Epithelial cell of prostate (primary cell): ENCODE data around the gene GINS3.

Experiments
- DNase-seq: peaks from one replicate; pipeline ENCODE4 v3.0.0-alpha.2; 2011; ENCODE audit warnings: low read depth, low spot score
- H3K27ac ChIP-seq: fragments of 450-650 bp; 2 replicates; pipeline ENCODE4 v1.5.1; 2017; ENCODE audit warnings: mild to moderate bottlenecking

Gene GINS3

DNA sequence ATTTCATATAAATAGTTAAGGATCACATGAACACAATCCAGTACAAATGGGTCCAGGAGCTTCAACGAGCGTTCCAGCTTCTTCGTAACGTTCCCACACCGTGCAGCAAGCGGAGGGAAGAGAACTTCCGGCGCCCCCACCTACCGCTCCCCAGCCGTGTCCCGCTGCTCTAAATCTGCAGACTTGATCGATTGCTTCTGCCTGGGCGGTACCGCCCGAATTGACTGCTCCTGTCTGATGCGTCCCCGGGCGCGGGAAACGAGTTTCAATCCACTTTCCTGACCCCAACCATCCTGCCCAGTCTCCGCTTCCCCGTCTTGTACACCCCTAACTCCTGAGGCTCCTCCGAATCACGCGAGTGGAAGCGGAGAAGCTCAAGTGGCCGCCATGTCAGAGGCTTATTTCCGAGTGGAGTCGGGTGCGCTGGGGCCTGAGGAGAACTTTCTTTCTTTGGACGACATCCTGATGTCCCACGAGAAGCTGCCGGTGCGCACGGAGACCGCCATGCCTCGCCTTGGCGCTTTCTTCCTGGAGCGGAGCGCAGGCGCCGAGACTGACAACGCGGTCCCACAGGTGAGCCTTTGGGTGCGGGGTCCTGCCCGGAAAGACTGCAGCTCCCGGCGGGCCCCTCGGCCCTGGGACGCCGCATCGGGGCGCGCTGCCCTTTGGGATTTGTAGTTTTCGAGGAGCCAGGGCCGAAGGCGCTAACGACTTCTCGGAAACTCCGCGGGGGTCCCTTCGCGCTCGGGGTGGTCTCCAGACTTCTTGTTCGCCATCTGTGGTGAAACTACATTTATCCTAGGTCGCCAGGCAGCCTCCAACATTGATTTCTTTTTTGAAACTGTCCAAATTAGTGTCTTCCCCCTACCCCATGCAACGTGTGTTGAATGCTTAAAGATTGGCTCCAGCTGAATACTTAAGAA, at the start of gene GINS3:
GINS3 (plus strand) TSS at position 257 of the 923 bp plus-strand sequence; CDS start at position 388, 131 bp downstream.
- peak; percentile 54 for DNase-seq
- H3K27ac ChIP-seq, result peak within 1 kb of the TSS; percentile 64

DNA sequence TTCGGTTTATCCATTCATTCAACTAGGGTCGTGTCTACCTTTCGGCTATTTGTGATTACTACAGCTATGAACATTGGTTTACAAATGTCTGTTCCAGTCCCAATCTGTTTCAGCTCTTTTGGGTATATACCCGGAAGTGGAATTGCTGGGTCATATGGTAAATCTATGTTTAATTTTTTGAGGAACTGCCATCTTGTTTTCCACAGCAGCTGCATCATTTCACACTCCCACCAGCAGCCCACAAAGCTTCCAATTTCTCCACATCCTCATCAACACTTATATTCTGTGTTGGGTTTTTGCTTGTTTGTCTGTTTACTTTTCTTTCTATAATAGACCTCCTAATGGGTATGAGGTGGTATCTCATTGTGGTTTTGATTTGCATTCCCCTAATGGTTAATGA, 48.7 kb upstream of the GINS3 start:
- DNase-seq, result no peak
- H3K27ac ChIP-seq, result no peak overlapping the region

DNA sequence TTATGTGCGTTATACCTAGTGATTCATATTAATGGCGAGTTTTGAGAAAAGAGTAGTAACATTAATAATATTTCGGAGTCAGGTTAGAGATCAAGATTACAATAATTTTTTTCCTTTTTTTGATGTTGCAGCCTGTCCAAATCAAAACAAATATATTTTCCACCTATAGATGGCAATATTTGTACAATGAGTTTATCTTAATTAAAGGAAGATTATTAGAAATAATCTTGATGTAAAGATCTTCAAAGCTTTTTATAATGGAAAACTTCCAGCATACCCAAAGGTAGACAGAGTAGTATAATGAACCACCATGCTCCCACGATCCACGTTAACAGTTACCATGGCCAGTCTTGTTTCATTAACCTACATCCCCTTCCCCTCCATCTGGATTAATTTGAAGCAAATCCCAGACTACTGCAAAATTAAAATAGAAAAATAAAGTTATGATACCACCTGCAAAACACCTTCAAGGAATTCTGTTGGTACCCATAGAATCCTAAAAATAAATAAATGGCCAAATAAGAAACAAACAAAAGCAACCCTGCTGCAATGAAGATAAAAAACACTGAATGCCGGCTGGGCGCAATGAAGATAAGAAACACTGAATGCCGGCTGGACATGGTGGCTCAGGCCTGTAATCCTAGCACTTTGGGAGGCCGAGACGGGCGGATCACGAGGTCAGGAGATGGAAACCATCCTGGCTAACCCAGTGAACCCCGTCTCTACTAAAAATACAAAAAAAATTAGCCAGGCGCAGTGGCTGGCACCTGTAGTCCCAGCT, 46.5 kb upstream of the GINS3 start:
- DNase-seq, result no peak
- H3K27ac ChIP-seq, result no peak overlapping the region

DNA sequence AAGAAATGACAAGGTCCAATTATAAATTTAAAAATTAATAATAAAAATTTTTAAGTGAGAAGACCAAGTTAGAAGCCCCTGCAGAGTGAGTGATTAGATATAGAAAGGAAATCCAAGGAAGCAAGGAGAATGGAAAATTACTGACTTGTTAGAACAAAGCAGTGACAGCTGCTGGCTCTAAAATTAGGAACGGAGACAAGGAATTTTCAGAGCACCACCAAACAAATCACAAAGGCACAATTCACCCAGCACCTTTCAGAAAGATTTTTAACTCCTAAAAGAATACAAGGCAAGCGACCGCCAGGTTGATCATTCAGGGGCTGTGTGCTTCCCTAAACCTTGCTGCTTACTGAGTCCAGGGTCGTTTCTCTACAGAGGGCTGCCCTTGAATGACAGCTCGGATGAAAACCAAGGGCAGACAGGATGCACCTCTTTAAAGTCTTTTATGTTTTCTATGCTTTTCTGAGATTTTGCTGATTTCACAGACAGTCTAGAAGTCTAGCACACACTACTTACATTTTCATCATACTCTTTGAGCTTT, 45.4 kb upstream of the GINS3 start:
- DNase-seq, result no peak
- no peak overlapping the region for H3K27ac ChIP-seq

DNA sequence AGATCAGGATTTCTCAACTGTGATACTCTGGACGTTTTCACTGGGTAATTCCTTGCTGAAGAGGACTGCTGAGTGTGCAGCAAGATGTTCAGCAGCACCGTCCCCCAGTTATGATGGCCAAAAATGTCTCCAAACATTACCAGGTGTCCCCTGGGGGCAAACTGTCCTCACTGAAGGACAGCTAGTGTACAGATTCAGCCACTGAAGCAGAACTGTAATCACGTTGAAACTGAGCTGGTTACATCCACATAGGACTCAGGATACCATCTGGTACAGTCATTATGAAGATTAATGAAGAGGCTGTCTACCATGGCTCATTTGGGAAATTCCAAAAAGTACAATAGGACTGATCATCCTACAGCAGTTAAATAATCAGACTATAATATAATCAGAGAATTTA, 43.3 kb upstream of the GINS3 start:
- no peak for DNase-seq
- H3K27ac ChIP-seq, result no peak overlapping the region

DNA sequence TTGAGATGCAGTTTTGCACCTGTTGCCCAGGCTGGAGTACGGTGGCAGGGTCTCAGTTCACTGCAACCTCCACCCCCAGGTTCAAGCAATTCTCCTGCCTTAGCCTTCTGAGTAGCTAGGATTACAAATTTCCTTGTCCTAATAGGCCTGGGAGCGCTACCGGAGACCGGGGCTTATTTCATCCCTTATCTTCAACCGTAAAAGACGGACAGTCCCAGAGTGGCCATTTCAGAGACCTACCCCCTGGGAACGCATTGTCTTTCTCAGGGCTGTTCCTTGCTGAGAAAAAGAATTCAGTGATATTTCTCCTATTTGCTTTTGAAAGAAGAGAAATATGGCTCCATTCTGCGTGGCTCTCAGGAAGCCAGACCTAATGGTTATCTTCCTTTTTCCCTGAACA, 39.6 kb upstream of the GINS3 start:
- no peak overlapping the region for H3K27ac ChIP-seq
- DNase-seq, result no peak

DNA sequence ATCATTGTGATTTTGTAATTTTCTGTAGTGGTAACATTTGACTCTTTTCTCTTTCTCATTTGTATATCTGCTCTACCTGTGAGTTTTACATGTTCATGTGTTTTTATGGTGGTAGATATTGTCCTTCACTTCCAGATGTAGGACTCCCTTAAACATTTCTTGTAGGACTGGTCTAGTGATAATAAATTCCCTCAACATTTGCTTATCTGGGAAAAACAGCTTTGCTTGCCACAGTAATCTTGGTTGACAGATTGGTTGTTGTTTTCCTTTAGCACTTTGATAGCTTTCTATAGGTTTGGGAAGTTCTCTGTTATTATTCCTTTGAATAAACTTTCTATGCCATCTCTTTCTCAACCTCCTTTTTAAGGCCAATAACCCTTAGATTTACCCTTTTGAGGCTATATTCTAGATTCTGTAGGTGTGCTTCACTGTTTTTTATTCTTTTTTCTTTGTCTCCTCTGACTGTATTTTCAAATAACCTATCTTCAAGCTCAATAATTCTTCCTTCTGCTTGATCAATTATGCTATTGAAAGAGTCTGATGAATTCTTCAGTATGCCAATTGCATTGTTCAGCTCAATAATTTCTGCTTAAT, 32.1 kb upstream of the GINS3 start:
- no peak for DNase-seq
- H3K27ac ChIP-seq, result no peak overlapping the region

DNA sequence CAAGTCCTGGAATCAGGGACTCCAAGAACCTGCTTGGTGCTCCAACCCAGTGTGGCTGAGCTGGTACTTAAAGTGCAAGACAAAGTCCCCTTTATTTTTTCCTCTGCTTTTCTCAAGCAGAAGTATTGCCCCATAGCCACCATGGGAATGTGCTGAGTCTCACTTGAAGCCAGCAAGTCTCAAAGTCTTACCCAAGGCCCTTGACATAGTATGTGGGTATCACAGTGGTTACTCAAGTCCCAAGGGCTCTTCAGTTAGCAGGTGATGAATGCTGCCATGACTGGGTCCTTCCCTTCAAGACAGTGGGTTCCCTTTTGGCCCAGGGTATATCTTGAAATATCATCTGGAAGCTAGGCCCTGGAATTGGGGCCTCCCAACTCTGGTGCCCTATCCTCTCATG, 30.5 kb upstream of the GINS3 start:
- no peak overlapping the region for H3K27ac ChIP-seq
- DNase-seq, result no peak

DNA sequence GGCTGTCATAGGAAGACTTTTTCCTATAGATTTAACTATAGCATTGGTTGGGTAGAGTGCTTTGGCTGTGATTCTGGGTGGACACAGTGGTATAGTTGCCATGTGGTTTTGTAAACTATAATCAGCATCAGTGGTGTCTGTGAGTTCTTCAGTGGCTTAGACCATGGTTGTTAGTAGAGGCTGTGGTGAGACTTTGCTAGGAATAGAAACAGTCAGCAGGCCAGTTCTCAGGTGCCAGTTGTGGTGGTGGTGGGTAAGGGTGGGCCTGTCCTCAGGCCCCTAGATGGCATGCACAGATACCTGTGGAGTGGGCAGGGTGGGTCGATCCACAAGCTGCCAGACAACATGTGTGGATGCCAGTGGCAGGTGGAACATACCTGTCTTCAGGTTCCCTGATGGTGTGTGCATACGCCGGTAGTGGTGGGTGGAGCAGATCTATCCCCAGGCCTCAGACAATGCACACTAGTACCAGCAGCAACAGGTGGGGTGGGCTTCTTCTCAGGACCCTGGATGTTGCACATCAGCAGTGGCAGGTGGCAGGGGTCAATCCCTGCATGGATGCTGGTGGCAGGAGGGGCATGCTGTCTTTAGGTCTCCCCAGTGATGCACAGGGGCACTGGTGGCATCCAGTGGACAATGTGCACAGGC, 28.4 kb upstream of the GINS3 start:
- no peak overlapping the region for H3K27ac ChIP-seq
- no peak for DNase-seq

DNA sequence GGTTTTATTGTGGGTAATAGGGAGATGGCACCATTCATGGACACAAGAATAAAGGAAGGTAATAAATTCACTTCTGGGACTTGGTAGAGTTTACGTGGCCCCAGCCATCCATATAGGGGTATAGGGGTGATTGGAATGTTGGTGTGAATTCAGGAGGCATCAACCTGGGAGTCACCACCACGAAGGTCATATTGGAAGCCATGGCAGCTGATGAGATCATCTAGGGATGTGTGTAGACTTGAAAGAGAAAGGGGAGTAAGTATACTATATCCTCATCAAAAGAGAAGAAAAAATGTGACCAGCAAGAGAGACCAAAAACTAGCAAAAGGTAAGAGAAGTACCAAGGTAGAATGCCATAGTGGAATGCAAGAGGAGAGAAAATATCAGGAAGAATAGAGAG, 26.6 kb upstream of the GINS3 start:
- DNase-seq, result peak; percentile 33
- peak overlapping the region; percentile 47 for H3K27ac ChIP-seq

DNA sequence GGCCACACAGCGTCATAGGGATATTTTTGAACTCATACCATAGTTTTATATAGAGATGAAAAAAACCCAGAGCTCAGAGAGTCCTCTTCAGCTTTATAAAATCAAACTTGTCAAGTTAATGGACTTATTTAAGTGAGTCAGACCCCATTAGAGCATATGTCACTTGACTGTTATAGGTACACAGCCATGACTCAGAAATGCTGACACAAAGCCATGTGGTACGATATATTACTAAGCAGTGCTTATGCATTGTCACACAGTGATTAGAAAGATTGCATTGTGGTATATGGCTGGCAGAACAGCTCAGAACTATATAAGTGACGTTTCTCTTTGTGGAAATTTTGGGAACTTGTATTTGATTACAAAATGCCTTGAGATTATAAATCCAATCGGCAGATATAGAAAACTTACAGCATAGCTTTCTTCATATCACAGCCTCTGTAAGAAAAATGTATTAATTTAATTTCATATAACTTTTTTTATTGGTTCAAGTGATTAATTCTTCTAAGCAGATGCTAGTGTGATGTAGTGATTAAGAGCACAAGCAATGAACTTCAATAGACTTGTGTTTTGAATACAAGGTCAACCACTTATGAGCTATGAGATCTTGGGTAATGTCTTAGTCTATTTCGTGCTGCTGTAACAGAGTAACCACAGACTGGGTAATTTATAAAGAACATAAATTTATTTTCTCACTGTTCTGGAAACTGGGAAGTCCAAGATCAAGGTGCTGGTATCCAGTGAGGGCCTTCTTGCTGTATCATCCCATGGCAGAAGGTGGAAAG, 25.8 kb upstream of the GINS3 start:
- peak overlapping the region; percentile 47 for H3K27ac ChIP-seq

DNA sequence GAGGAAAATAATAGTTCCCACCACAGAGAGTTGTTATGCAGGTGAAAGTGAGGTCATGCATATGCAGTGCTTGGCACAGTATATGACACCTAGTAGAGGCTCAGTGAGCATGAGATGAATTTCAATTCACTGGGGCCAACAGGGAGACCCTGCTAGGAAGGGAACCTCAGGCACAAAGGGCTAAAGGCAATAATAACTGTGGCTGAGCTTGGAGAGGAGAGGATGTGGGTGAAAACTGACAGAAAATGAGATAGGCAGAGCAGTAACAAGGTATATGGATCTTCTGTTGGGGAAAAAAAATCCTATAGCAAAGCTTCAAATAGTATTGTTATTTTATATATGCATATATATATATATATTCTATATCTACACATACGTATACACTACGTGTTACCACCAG, 25.0 kb upstream of the GINS3 start:
- H3K27ac ChIP-seq, result no peak overlapping the region
- DNase-seq, result no peak

More for the DNA sequence above, 25.8 kb upstream of the GINS3 start:
- DNase-seq, result peak; percentile 95

DNA sequence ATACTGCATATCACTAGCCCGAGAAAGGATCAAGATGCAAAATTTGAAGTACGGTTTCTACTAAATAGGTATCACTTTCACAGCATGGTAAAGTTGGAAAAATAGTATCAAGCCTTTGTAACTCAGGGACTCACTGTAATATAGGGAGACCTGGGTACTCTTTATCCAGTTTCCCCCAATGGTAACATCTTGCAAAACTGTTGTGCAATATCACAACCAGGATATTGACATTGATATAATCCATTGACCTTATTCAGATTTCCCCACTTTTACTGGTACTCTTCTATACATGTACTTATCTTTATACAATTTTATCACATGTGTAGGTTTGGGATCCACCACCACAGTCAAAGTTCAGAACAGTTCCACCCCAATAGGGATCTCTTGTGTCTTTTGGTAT, 20.4 kb upstream of the GINS3 start:
- no peak overlapping the region for H3K27ac ChIP-seq
- DNase-seq, result no peak

DNA sequence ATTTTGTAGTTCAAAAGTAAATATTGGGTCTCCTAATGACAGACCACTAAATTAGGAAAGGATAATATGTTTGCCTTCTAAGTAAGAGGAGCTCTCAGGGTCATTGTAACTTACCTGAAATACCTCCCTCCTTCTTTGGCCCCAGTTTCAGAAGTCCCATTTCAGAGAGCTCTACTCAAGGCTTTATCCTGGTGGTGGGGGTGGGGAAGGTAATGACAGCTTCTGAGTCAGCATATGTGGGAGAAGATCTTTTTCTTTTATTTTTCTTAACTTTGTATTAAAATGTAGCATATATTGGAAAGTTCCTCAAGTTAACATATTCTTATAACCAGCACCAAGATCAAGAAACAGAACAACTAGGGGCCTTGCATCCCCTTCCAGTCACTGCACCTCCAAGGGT, 16.9 kb upstream of the GINS3 start:
- no peak overlapping the region for H3K27ac ChIP-seq
- DNase-seq, result no peak

DNA sequence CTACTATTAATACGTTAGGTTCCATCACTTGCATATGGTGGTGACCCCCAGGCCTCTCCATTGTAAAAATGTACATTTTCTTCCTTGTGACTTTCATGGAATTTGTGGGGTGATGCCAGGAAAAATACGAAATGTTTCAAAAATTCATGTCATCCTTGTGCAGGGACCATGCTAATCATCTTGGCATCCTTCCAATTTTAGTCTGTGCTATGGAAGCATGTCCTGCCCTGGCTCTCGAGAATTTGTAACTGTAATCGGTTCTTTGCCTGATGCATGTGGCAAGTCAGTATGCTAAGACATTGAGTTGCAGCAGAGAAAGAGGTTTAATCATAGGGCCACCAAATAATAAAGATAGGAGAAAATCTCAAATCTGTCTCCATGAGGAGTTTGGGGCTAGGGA, 14.3 kb upstream of the GINS3 start:
- DNase-seq, result no peak

DNA sequence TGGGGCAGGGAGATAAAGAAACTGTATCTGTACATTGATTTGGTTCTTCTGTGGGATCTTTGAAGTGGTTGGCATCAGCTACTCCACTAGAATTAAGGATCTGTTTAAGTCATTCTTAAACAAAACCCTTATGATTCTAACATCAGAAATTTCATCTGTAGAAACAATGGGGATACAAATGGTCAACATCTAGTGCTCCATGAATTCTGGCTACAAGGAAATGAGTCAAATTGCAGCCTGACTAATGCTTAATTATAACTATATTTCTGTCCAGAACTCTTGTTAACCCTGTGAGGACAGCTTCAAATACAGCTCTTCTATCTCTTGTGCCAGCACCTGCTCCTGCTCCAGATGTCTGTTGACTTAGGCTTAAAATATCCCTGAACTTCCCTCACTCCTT, 13.9 kb upstream of the GINS3 start:
- H3K27ac ChIP-seq, result peak overlapping the region; percentile 14
- no peak for DNase-seq

More for the DNA sequence above, 14.3 kb upstream of the GINS3 start:
- peak overlapping the region; percentile 14 for H3K27ac ChIP-seq

DNA sequence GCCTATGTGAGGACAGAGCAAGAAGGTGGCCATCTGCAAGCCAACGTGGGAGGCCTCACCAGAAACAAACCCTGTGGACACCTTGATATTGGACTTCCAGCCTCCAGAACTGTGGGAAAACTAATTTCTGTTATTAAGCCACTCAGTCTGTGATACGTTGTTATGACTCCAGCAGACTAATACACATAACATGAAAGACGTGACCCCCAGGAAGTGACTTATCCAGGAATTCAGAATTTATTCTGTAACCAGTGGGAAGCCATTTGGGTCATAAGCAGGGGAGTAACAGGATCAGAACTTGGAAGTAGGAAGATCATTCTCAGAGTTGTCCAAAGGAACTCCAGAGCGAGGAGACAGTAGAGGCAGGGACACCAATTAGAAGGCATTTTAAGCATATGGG, 12.5 kb upstream of the GINS3 start:
- no peak overlapping the region for H3K27ac ChIP-seq
- no peak for DNase-seq

DNA sequence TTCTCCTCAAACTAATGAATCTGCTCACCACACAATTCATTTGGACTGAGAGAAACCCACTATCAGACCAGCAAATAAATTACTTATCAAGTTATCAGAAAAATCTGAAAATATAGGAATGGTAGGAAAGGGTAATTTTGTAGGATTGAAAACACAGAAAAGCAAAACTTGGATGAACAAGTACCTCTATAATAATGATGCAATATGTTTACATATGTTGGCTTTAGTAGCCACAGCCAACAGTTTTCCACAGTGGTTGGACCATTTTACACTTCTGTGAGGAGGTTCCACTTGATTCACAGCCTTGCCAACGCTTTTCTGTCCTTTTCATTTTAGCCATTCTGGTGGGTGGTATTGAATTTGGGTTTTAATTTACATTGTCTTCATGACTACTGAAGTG, 10.6 kb upstream of the GINS3 start:
- no peak overlapping the region for H3K27ac ChIP-seq
- no peak for DNase-seq

DNA sequence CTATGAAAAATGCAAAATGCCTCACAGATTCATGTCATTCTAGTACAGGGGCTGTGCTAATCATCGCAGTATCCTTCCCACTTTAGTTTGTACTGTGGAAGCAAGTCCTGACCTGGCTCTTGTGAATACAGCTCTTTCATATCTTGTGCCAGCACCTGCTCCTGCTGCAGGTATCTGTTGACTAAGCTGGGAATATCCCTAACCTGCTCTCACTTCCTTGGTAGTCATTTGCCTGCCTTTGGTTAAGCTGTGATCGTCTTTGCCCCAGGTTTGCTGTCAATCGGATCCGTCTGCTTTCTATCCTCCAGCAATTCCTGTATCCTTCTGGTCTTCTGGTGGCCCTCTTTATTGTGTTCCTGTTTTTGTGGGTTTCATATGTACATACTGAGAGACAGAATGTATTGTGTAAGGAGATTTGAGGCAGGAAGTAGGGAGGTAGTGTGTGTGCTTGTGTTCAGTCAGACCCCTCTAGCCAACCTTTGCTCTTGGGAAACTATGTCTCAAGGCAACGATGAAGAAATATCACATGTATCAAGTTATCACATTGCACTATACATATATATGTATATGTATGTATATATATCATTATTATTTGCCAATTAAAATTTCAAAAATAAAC, 7.7 kb upstream of the GINS3 start:
- peak; percentile 94 for DNase-seq
- H3K27ac ChIP-seq, result peak overlapping the region; percentile 69
